ENCODE results near the gene SLC35F1.

The SLC35F1 gene

DNA sequence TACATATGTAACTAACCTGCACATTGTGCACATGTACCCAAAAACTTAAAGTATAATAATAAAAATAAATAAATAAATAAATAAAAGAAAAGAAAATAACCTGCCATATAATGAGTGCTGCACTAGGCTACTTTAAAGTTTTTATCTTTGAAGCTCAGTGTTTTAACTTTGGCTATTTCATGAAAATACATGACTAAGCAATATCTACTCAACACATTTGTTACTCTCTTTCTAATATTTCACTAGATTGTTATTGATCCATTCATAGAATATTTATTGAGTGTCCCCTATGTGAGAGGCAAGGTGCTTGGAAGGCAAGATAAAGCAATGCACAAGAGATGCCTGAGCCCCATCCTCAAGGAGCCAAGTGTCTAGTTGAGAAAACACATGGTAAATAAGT, 221.7 kb downstream of the SLC35F1 start:
- no peak for DNase-seq

- DNase-seq, result no peak
Observed at GRCh38 chr6:118134206-118134605, 227.1 kb downstream of the SLC35F1 start.

GRCh38 chr6:118134736-118135135, 227.7 kb downstream of the SLC35F1 start:
- DNase-seq, result no peak

- DNase-seq, result no peak
Observed at GRCh38 chr6:118135371-118135770, 228.3 kb downstream of the SLC35F1 start.

DNA sequence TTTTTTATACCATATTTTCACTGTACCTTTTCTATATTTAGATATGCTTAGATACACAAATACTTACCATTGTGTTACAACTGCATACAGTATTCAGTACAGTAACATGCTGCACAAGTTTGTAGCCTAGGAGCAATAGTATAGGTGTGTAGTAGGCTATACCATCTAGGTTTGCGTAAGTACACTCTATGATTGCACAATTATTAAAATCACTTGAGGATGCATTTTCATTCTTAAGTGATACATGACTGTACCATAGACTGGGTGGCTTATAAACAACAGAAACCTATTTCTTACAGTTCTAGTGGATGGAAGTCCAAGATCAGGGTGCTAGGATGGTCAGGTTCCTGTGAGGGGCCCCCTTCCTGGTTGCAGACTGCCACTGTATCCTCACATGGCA, 234.1 kb downstream of the SLC35F1 start:
- DNase-seq, result no peak

DNA sequence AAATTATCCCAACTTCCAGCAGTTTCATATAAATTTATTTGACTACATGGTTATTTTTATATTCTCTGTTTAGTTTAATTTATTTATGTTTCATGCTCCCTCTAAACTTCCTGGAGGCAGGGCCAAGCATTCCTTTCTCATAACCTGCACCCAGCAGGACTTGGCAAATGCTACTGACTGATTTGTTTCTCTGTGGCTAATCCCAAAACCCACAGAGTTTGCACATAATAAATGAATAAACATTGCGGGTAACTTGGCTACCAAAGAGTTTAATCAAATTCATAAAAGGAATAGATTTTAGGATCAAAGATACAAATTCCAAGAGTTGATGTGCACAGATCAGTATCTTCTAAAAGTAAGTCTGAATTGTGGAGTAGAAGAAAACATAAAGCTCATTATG, 239.5 kb downstream of the SLC35F1 start:
- DNase-seq, result no peak

DNA sequence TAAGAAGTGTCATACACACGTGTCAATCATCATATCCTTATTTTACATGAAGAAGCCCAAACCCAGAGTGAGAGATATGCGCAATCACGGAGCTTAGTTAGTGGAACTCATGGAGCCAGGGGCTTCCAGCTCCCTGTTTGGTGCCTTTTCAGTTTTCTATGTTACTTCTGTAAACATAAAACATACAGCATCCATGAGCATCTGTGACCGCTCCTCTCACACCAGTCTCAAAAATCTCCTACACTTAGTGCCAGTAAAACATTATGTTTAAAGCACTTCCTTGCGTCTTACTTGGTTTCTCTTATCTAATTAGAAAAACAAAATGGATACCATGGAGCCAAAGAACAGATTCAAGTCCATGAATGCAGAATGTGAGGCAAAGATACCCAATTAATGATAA, 240.4 kb downstream of the SLC35F1 start:
- no peak for DNase-seq

DNA sequence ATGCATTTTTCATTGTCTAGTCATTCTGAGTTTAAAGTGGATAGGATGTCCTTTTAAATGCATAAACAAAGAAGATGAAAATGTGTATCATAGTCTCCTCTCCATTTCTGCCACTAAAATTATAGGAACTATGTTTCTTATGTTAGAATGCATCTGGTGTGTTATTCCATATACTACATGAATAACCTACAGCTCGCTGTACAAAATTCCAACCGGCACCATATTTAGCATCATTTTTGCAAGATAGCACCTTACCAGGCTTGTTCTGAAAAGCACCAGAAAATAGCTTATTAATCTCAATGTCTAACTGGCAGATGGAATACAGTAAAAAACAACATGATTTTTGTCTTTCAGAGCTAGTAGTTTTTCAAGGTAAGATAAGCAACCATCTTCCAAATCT, 241.5 kb downstream of the SLC35F1 start:
- DNase-seq, result no peak

GRCh38 chr6:118152524-118152923, 245.5 kb downstream of the SLC35F1 start:
- no peak for DNase-seq

- no peak for DNase-seq
Observed at GRCh38 chr6:118161343-118161742, 254.3 kb downstream of the SLC35F1 start.

DNA sequence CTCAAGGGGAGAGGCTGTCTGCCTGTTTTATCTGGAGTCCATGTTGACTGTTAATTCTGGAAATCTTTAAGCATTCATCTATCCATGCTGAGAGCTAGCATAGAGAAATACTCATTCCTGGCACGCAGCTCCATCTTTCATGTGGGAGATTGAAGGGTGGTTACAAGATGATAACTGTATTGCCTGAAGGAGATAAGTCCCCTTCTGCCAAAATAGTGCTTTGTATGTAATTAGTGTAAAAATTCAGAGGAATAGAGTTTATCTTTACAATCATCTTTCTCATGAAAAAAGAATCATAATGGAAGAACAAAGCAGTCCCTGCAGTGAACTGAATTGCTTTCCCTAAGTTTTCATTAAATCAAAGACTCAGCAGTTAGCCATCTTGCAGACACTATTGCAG, 256.5 kb downstream of the SLC35F1 start:
- DNase-seq, result no peak

- DNase-seq, result no peak
Observed at GRCh38 chr6:118165500-118165899, 258.4 kb downstream of the SLC35F1 start.

DNA sequence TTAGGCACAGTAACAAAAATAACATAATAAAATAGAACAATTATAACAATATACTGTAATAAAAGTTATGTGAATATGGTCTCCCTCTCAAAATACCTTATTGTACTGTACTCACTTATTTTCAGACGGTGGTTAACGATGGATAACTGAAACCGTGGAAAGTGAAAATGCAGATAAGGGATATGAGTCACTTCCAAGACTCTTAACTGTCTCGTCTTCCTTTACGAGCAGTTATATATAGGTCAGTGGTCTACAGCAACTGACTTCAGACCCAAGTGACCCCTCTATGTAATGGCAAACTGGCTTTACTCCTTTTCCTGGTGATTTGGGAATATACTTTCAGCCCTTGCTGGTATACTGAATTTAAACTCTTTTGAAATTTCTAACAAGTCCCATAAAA, 261.4 kb downstream of the SLC35F1 start:
- no peak for DNase-seq

GRCh38 chr6:118171852-118172251, 264.8 kb downstream of the SLC35F1 start:
- DNase-seq, result no peak

GRCh38 chr6:118174071-118174470, 267.0 kb downstream of the SLC35F1 start:
- DNase-seq, result no peak

GRCh38 chr6:118177720-118178119, 270.7 kb downstream of the SLC35F1 start:
- DNase-seq, result no peak

DNA sequence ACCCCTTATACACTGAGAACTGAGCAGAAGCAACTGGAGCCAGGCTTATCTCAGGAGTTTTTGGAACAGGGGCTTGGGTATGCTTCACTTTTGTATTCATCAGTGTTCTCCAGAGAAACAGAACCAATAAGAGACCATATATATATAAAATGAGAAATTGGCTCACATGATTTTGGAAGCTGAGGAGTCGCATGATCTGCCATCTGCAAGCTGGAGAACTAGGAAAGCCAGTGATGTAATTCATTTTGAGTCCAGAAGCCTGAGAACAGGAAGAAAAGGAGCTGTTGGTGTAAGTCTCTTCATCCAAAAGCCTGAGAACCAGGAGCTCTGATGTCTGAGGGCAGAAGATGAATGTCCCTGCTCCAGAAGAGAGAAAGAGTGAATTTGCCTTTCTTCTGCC, 272.0 kb downstream of the SLC35F1 start:
- no peak for DNase-seq

- no peak for DNase-seq
Observed at GRCh38 chr6:118186672-118187567, 279.9 kb downstream of the SLC35F1 start.

DNA sequence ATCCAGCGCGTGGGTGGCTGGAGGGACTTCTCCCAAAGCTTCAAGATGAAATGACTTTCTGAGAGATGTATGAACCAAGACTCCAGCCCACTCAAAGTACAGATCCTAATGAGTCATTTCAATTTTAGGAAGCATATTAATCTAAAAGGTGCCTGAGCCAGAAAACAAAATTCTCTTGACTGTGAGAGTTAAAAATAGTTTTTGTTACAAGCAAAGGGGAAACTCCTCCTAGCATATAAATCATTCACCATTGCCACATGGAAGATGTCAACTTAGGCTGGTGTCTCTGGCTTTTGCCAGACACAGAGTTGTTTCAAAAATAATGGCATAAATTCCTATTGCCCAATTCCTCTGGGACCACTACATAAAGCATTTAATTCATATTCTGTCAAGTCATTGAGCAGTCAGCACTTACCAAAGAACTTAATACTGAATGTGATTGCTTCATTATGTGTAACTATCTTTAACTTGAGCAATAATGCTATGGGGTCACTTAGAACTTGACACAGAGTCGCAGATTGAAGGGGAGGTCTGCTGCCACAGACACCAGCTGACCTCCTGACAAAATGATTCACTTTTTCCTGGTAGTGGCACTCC, 280.6 kb downstream of the SLC35F1 start:
- DNase-seq, result no peak

- DNase-seq, result no peak
Observed at GRCh38 chr6:118188561-118188960, 281.5 kb downstream of the SLC35F1 start.

DNA sequence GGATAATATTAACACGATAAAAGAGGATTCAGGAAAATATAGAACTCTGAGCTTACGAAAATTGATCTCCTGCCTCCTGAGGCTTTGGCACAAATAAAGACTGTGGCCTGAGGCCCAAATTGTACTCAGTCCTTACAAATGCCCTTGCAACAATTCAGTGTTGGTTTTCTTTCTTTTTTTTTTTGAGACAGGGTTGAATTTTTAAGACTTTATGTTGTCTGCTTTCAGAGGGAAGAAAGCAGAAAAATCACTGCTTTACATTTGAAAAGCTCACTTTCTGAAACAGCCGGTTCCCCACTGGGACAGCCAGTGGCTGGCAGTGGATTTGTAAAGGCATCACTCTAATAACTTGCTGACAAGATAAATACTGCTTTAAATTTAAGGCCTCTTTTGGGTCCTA, 290.5 kb downstream of the SLC35F1 start:
- no peak for DNase-seq

- no peak for DNase-seq
Observed at GRCh38 chr6:118198746-118199145, 291.7 kb downstream of the SLC35F1 start.

GRCh38 chr6:118200160-118200559, 293.1 kb downstream of the SLC35F1 start:
- no peak for DNase-seq

DNA sequence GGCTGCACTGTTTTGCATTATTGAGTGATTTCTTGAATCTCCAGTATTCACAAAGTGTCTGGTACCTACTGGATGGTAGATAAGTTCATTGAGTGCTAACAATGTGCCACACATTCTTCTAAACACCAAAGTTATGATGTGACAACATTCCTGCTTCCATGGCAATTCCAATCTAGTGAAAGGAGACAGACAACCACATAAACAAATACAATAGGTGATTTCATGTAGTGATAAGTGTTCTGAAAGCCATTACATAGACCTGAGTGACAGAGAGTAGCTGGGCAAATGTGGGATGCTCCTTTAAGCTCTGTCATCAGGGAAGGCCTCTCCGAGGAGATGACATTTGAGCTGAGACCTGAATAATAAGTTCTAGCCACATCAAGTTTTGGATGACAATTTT, 295.5 kb downstream of the SLC35F1 start:
- no peak for DNase-seq

GRCh38 chr6:118203545-118203944, 296.5 kb downstream of the SLC35F1 start:
- DNase-seq, result no peak

Measured in stimulated activated CD4-positive, alpha-beta T cell treated with anti-CD3 and anti-CD28 coated beads, Interleukin-1b, Interleukin-23, amount 100 ng/mL, for 48 hours (primary cell).